MM.1S (cell line): ENCODE results near the gene ZIC5.

Experiments
- CTCF ChIP-seq: fragments of 300-600 bp; sonication (generic); IDR thresholded peaks from 2 replicates; pipeline ENCODE4 v1.5.1; 2016; ENCODE audit warnings: antibody characterized with exemption, low read length, mixed read lengths
- EZH2 ChIP-seq: fragments of 300-600 bp; sonication (generic); optimal IDR thresholded peaks from 2 replicates; pipeline ENCODE3; 2017; ENCODE audit warnings: low read depth, mild to moderate bottlenecking, antibody characterized with exemption, low read length, mixed read lengths
- EZH2phosphoT487 ChIP-seq: fragments of 300-600 bp; sonication (generic); IDR thresholded peaks from 2 replicates; pipeline ENCODE4 v1.6.1; 2018; ENCODE audit warnings: antibody characterized with exemption, low read length

DNA sequence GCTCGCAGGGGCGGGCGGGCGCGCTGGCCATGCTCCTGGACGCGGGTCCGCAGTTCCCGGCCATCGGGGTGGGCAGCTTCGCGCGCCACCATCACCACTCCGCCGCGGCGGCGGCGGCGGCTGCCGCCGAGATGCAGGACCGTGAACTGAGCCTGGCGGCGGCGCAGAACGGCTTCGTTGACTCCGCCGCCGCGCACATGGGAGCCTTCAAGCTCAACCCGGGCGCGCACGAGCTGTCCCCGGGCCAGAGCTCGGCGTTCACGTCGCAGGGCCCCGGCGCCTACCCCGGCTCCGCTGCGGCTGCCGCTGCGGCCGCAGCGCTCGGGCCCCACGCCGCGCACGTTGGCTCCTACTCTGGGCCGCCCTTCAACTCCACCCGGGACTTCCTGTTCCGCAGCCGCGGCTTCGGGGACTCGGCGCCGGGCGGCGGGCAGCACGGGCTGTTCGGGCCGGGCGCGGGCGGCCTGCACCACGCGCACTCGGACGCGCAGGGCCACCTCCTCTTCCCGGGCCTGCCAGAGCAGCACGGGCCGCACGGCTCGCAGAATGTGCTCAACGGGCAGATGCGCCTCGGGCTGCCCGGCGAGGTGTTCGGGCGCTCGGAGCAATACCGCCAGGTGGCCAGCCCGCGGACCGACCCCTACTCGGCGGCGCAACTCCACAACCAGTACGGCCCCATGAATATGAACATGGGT lies 10.6 kb upstream of the ZIC5 start:
- TF ChIP-seq EZH2 (no peak), CTCF (no peak), EZH2phosphoT487 (no peak)
